Retinal pigment epithelial cell (primary cell): ENCODE data around the gene SPINK4.

Source experiments
- DNase-seq: peaks from one replicate; pipeline ENCODE4 v3.0.0-alpha.2; 2010; ENCODE audit warnings: low read depth
- H3K4me3 ChIP-seq: 2 replicates; pipeline ENCODE4 v1.5.1; 2011; ENCODE audit warnings: mild to moderate bottlenecking, low read length, control low read depth, moderate library complexity
- CTCF ChIP-seq: conservative IDR thresholded peaks from 2 replicates; pipeline ENCODE4 v1.5.1; 2011; ENCODE audit warnings: low read depth, low read length, control low read depth, inconsistent platforms

Gene SPINK4

DNA sequence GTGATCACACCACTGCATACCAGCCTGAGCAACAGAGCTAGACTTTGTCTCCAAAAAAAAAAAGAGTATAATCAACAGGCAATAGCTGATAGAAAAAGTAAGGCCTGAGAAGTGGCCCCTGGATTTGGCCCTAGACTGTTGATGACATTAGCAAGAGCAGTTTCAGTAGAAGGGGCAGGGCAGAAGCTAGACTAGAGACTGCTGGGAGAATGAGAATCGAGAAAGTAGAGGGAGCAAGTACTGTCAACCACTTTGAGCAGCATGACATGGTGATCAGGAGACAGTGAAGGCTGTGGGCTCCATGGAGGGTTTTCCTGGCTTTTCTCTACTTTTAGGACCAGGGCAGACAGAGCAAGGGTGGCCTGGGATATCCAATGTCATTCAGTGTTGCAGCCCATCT, 37.9 kb upstream of the SPINK4 start:
- no peak overlapping the region for H3K4me3 ChIP-seq
- DNase-seq: no peak
- no peak for TF ChIP-seq CTCF

DNA sequence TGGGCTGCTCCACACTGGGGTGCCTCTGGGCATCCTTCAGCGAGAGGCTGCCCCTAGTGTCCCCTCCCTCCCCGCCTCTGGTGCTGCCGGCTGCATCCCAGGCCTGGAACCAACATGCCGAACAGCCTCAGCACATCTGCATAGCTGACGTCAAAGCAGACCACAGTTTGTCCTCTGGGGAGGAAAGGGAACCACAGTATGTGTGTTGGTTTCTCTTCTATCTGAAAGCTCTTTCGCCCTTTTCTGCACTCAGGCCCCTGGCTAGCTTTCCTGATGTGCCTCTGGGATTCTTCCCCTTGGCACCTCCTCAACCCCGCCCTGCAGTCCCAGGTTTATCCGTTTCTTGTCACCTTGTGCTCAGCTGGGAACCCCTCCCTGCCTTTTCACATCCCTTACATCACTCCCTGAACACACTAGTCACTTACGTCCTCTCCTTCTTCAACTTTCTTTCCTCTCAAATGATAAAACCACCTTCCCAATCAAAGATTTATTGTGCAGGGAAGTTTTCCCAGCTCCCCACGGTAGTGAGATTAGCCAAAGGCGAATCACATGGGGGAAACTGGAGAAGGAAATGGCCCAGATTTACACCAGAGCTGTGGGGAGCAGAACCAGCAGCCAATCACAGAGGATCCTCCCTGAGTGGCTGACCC, 37.3 kb upstream of the SPINK4 start:
- H3K4me3 ChIP-seq: no peak overlapping the region
- no peak for DNase-seq
- TF ChIP-seq CTCF: no peak

- TF ChIP-seq CTCF: no peak
- no peak for DNase-seq
- no peak overlapping the region for H3K4me3 ChIP-seq
These were observed 30.6 kb upstream of the SPINK4 start for GRCh38 chr9:33209394-33209793.

DNA sequence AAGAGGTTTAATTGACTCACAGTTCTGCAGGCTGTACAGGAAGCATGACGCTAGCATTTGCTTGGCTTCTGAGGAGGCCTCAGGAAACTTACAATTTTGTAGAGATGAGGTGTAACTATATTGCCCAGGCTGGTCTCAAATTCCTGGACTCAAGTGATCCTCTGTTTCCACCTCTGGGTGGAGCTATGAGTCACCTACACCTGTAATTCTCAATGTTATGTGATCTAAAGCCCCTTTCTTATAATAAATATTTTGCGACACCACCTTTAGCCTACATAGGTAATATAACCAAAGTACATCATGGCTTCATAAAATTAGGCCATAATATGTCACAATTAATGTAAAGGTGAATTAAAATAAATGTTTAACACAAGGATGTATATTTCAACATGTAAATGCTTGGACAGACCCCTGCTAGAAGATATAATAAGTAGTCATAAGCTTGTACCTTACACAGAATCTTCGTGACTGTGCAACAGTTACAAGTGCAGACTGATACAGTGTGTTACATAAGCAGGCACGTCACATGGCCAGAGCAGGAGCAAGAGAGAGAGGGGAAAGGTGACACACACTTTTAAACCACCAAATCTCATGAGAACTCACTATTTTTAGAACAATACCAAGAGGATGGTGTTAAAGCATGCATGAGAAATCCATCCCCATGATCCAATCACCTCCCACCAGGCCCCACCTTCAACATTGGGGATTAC, 29.8 kb upstream of the SPINK4 start:
- DNase-seq: no peak
- H3K4me3 ChIP-seq: no peak overlapping the region
- no peak for TF ChIP-seq CTCF

DNA sequence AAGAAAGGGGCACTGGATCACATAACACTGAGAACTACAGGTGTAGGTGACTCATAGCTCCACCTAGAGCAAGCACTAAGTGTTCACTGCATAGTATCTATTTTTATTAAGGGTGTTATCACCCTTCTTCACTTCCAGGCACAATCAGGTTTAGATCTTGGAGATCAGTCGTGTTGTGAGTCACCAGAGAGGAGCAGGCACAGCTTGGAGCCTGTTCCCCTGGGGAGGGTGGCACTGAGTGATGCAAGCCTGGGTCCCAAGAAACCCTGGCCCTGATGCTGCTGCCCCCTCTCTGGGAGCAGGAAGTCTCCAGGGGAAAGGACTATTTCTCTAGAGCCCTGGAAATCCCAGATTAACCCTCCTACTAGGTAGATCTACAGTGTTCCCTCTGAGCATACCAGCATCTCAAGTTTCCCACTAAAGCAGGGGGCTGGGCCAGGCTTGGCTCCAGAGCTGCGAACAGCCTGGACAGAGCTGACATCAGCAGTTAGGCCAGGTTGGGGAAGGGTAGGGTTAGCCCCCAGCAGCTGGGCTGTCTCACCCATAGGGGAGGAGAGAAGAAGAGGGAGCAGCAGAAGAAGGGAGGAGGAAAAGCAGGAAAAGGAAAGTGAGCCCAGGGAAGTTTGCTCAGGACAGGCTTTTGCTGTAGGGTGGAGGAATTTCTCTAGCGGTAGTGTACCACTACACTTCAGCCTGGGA, 28.1 kb upstream of the SPINK4 start:
- H3K4me3 ChIP-seq: no peak overlapping the region
- peak; percentile 12 for TF ChIP-seq CTCF
- DNase-seq: peak; percentile 35

- TF ChIP-seq CTCF: no peak
- no peak for DNase-seq
- no peak overlapping the region for H3K4me3 ChIP-seq
These were observed 19.0 kb upstream of the SPINK4 start for GRCh38 chr9:33220681-33221567.
